Glomerular visceral epithelial cell (primary cell): ENCODE data around the gene TAGAP.

Source experiments
- DNase-seq: peaks from one replicate; pipeline ENCODE4 v3.0.0-alpha.2; 2016; ENCODE audit errors: extremely low spot score

Gene TAGAP

GRCh38 chr6:159071843-159072769 lies 27.3 kb upstream of the TAGAP start:
- no peak for DNase-seq

DNA sequence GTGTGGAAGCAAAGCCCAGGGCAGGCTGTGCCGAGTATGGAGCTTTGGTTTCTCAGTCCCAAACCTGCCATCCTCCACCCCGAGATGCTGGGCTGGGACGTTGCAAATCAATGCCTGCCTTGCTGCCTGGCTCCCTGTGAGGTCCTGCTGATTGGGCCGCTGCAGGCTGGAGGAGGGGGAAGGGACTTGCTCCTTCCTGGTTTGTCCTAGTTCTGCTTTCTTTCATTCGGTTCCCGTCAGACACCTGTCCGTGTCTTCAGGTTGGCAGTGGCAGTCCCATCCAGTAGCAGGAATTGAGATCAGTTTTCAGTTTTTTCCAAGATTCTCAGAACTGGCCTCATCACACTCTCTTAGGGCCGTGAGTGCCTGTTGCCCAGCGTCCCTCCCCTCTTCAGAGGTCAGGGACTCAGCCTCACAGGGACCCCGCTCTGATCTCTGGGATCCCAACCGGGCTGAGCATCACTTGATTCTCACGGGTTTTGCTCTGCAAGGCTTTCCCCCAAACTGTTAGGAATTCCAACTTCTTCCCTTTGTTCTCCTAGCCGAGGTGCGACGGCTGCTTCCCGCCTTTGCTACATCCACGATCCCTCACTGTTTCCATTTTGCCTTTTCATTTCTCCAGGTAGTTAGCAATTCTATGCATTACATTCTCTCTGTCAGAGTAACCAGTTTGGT lies 24.2 kb upstream of the TAGAP start:
- no peak for DNase-seq

DNA sequence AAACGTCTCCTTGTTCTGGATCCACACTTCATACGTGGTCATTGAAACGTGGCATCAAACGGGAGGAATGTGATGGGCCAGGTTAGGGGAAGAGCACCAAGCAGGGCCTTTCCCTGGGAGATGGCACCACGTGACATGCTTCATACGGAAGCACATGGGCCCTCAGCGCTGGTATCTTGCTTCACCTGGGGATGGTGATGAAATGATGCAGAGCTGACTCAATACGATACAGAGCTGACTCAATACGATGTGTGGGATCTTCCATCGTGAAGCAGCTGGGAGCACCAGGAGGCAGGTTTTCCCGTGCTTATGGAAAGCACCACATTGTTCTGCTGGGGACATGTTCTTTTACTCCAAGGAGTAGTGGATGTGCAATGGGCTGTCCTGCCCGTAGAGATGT lies 22.5 kb upstream of the TAGAP start:
- DNase-seq = no peak

DNA sequence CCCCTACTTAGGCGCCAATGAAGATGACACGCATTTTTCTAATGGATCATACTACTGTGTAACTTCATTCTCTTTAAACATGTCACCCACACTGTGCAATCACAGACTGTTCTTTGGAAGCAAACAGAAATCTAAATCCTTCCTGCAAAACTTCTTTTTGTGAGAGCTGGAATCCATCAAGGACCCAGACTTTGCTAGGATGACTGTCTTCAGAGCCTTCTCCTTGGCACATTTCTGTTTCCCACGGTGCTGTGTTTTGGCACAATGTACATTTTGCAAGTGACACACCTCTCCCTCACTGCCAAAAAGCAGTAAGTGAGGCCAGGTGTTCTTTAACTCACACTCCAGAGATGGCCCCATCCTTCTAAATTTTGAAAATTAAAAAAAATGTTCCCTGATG lies 21.7 kb upstream of the TAGAP start:
- DNase-seq = no peak

DNA sequence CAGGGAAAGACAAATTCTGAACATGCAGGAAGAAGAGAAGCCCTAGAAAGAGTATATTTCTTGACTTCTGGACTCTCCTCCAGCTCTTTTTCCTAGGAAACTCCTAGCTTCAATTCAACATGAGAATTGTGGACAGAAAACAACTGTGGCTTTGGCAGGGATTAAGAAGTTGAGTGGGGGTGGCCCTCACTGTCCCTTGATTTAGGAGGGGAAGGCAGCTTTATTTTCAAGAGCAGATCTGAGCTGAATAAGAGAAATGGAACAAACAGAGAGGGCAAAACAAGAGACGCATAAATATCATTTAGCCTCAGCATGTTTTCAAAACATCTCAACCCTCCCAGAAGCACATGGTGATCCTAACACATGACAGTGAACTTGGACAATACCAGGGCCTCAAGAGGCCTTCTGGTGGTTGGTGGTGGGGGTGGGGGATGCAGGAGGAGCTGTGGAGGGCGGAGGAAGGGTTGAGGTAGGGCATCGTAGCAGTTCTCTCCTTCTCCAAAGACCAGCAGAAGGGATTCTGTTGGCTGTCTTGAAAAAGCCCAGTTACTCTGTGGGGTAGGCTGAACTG lies 21.1 kb upstream of the TAGAP start:
- no peak for DNase-seq

- DNase-seq = no peak
Observed at GRCh38 chr6:159065091-159065490, 20.3 kb upstream of the TAGAP start.

DNA sequence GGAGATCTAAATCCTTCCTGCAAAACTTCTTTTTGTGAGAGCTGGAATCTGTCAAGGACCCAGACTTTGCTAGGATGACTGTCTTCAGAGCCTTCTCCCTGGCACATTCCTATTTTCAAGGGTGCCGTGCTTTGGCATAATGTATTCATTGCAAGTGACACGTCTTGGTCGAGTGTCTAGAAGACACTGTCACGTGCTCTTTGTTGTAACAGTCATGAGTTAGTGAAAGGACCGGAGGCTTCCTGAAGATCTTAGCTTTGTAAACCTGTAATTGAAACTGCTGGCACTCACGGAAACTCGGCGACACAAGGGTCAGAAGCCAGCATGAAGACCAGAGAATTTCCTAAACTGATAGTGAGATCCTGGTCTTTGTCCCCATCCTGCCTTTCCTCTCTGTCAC lies 19.7 kb upstream of the TAGAP start:
- no peak for DNase-seq

DNA sequence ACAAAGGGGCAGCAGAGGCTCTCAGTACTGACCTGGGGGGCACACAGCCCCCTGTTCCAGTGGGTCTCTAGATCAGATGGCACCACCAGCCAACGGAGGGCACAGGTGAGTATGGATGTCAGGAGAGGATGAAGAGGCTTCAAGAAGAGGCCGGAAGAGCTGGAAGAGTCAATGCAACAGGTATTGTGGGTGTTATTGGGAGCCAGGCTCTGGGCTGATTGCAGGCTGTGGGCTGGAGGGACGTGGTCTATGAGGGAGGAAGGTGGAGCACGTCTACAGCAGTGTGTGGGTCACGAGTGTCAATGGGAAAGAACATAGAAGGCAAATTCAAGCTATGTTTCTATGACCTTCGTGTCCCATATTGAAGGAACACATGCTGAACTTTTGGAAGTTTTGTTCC lies 18.8 kb upstream of the TAGAP start:
- DNase-seq = no peak

DNA sequence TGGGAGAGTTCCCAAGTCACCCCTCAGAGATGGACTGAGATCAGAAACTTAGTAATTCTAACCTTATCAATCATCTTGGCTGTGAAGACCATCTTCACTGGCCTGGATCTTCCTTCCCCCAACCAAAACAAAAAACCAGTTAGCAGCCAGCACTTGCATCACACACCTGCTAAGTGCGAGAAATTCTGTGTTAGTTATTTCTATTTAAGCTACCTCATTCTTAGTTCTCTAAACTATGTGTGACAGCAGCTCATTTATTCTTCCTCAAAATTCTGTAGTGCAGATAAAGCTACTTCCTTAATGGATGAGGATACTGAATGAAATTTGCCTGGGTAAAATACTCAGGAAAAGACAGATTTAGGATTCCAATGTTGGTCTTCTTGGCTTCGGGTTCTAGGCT lies 18.2 kb upstream of the TAGAP start:
- no peak for DNase-seq

DNA sequence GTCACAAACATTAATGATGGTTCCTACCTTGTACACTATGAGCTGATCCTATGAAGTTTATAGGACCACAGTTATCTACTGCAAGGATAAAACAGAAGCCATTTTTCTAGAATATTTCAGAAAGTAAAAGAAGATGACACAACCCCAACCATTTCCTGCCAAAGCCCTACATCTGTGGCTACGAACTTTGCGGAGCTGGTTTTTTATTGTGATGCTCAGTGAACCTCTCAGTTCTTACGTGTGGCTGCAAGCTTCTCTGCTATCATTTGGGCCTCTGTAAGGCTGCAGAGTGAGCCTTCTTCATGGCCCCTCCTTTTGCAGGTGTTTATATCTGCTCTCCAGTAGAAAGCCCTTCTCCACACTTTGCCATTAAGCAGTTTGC lies 17.8 kb upstream of the TAGAP start:
- DNase-seq = no peak

- no peak for DNase-seq
Observed at GRCh38 chr6:159061805-159062563, 17.2 kb upstream of the TAGAP start.

GRCh38 chr6:159061146-159061545 lies 16.4 kb upstream of the TAGAP start:
- DNase-seq = no peak

DNA sequence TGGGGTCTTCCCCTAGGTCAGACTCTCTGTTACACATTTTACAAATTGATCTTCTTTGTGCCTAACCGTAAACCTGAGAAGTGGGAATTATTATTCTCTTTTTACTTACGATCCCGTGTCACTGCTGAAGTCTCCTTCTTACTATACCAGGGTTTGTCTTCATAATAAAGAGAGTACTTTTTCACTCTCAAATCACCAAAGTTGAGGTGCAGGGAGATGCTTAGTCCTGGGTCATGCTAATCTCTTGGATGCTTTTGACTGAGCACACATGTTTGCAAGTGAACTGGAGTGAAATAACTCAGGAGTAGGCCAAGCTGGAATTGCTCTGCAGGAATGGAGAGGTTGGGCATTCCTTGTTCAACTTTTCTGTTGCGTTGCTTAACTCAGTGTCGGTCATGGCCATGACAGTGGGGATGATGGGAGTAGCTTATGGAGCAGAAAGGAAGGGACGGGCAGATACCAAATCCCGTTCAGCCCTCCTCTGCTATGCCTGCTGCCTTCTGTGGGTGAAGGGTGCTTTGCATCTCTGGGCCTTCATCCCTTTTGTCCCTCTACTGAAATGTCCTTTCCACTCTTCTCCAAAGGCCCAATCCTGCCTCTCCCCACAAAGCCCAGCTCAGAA lies 15.2 kb upstream of the TAGAP start:
- DNase-seq = no peak

DNA sequence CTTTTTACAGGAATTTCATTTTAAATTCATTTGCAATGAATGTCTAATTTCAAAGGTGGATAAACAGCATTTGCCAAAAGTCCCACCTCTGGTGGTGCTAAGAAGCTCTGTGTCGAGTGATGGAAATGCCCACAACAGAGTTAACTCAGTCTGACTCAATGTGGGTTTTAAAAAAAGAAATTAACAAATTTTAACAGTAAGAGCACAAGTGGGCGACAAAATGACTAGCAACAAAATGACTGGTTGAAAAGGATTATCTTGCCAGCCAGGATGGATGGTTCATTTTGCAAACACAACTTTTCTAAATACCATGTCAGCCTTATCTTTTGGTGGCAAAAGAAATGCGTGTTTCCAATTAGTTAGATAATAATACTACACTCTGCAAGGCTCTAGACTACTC lies 14.3 kb upstream of the TAGAP start:
- no peak for DNase-seq

DNA sequence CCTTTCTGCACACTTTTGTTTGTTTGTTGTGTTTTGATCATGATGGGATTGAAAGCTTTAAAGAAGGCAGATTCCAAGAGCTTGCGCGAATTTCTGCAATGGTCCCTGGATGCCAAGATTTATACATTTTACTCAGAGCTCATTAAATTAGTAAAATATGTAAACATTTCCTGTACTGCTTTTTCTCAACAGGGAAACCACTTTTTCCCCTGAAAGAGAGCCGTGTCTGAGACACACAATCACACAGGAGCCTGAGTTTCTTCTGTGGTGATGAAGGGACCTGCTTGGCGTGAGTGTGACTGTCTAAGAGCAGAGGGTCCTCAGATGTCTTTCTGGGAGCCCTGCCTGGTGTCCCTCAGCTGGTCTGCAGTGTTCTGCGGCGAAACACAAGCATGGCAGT lies 12.1 kb upstream of the TAGAP start:
- no peak for DNase-seq

DNA sequence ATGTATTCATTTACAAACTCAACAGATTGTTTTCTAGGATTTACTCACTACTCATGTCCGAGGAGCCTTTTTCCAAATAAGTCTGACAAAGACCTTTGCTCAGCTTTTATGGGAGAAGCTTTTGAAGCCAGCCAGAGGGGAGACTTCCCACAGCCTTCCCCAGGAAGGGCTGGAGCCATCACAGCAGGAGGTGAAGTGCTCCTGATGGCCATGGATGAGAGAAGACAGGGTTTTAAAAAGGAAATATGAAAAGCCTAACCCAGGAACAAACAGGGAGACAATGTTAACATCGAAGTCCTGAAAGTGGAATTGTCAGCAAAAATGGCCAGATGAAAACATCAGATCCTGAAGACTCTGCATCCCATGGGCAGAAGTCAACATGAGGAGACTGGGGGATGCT lies 11.6 kb upstream of the TAGAP start:
- no peak for DNase-seq

GRCh38 chr6:159056003-159056402 lies 11.2 kb upstream of the TAGAP start:
- DNase-seq = no peak

DNA sequence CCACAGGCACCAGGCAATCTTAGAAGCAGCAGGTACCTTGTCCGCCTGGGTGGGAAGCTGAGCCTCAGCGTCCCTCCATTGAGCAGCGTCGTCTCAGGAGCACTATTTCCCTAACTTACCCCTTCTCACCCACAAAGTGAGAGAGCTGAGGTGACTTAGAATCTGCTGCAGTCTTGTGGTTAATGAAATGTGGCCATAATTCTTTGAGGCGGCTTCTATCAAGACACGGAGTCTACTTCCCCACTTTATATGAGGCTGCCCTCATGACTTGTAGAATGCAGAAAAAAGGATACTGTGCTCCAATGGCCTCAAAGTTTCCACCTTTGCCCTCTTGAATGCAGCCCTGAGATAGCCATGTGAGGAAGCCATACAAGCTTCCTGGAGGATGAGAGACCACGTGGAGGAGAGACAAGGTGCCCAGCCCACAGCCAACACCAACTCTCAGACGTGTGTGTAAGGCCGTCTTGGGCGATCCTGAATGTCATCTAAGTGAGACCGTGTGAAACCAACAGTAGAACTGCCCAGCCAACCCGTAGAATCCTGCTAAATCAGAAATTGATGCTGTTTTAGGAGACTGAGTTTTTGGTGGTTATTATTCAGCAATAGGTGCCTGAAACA lies 9.1 kb upstream of the TAGAP start:
- no peak for DNase-seq

GRCh38 chr6:159052720-159053119 lies 7.9 kb upstream of the TAGAP start:
- no peak for DNase-seq

DNA sequence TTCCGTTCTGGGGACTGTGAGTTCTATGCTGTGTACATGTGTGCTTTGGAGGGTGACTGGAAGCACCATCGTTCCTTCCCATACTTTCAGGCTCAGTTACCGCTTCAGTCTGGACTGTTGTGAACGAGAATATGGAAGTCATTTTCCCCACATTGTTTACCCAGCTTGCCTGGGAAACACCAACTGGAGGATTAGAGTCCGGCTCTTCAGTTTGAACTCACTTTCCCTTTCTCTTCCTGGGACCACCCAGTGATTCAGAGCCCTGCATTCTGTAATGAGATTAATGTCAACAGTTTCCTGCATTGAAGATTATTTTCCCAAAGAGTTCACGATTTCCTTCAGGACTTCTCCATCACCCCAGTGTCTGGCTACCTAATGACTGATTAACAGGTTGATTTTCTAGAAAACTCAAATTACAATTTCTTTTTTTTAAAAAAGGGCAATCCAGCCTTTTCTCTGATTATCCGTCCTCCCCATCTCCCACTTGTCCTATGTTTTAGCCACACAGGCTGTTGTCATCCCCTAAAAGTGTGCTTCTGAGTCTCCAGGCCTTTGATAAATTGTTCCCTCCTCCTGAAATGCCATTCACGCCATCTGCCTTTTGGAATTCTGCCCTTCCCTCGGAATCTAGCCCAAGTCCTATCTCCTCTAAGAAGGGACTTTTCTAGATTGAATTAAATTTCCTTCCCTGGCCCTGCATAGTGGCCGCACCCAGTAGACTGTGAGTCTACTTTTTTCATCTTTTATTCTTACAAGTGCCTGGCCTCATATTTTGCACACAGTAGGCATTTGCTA lies 3.3 kb upstream of the TAGAP start:
- no peak for DNase-seq

DNA sequence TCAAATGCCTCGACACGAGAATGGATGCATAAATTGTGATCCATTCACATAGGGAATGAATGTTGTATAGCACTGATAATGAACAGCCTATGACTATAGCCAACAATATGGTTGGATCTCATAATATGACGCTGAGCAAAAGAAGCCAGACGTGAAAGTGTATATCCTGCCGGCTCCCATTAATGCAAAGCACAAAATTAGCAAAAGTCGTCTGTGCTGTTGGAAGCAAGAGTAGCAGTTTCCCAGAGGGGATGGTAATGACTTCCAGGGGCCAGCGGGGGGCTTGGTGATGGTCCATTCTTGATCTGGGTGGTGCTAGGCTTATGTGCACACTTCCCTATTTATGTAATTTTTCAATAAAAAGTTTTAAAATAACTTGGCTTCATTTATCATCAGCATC lies 1.0 kb upstream of the TAGAP start:
- no peak for DNase-seq
